Hematopoietic multipotent progenitor cell treated with erythropoietin and hydrocortisone succinate and interleukin-3 and kit ligand, for 6 days (in vitro differentiated cells): ENCODE data around the gene DNALI1.
"Not testable (repeated sequence)": the region's sequence is repeated elsewhere in the genome, so short reads cannot be mapped to it uniquely, and the experiment has no call there.

Experiments
- DNase-seq: peaks from one replicate; pipeline ENCODE4 v3.0.0-alpha.2; 2015

Gene DNALI1

DNA sequence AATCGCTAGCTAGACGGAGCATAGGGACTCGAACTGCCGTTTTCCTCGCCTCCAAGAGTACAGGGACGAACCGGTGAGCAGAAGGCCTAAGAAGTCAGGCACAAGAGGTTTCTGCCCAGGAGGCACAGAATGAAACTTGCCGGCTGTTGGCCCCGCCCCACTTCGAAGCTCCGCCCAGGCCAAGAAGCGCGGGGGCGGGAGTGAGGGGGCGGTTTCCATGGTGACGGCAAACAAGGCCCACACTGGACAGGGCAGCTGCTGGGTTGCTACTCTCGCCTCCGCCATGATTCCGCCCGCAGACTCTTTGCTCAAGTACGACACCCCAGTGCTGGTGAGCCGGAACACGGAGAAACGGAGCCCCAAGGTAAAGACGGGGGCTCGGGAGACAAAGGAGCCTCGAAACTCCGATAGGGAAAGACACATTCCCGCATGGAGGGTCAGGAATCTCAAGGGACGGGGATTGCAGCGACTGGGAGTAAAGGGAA, at the start of gene DNALI1:
Gene DNALI1 (plus strand): TSS at position 229 of the 485 bp plus-strand sequence. CDS start 55 bp downstream, at position 284.
- DNase-seq = peak; percentile 78

GRCh38 chr1:37509181-37509580, 47.6 kb upstream of the DNALI1 start:
- DNase-seq = peak; percentile 72

- peak; percentile 54 for DNase-seq
These were observed 42.9 kb upstream of the DNALI1 start for GRCh38 chr1:37513795-37514349.

DNA sequence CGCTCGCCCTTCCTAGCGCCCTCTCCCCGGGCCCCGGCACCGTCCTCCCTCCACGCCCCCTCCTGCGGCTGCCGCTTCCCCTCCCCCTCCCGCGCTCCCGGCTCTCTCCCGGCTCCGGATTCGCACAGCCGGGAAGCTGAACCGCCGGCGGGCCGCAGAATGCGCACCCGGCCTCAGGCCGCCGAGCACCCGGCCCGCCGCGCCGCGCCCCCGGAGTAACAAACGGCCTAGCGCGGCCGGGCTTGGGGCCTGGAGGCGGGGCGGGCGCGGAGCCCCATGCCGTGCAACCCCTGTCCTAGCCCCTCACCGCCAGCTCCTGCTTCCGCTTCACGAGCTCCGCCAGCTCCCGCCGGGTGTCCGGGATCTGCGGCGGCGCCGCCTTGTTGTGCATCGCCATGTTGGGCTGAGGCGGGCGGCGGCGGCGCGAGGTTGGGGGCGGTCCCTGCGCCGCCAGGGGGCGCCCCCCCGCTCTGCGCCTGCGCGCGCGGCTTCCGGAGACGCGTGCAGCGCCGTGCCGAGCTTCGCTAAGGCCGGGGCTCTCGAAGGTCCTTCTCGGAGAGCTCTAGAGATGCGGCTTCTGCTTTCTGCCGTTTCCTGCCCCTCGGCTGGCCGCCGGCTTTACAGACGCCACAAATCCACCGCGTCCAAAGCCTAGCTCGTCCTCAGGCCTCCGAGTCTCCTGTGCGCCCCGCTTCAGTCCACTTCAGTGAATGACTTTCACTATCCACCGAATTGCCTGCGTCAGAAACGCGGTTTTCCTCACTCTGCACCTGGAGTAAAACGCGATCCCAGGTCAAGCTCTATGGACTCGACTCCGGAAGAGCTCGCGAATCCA, 42.2 kb upstream of the DNALI1 start, which contains the start of gene MEAF6:
Gene MEAF6 (minus strand): TSS at position 417 of the 835 bp plus-strand sequence. CDS start 20 bp downstream, at position 397.
- peak; percentile 90 for DNase-seq

- no peak for DNase-seq
These were observed 41.3 kb upstream of the DNALI1 start for GRCh38 chr1:37515185-37516034.

DNA sequence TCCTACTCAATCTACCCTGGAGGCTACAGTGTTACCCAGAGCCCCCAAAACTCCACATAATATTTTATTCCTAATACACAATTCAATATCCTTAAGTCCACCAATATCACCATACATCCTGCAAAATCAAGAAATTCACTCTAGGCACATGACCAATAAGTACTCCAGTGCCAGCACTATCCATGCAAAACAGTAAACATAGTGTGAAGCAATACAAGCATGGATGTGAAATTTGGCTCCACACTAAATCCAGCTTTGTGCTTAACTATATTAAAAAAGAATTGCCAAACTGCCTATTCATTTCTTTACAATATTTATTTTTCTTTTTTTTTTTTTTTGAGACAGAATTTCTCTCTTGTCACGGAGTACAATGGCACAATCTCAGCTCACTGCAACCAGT, 39.2 kb upstream of the DNALI1 start:
- DNase-seq = no peak

- not testable (repeated sequence) for DNase-seq
These were observed 38.5 kb upstream of the DNALI1 start for GRCh38 chr1:37518241-37518640.

DNA sequence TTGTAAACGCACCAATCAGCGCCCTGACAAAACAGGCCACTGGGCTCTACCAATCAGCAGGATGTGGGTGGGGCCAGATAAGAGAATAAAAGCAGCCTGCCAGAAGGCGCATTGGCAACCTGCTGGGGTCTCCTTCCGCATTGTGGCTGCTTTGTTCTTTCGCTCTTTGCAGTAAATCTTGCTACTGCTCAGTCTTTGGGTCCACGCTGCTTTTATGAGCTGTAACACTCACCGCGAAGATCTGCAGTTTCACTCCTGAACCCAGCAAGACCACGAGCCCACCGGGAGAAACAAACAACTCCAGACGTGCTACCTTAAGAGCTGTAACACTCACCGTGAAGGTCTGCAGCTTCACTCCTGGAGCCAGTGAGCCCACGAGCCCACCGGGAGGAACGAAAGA, 37.8 kb upstream of the DNALI1 start:
- not testable (repeated sequence) for DNase-seq

GRCh38 chr1:37519613-37520012, 37.1 kb upstream of the DNALI1 start:
- DNase-seq = no peak

DNA sequence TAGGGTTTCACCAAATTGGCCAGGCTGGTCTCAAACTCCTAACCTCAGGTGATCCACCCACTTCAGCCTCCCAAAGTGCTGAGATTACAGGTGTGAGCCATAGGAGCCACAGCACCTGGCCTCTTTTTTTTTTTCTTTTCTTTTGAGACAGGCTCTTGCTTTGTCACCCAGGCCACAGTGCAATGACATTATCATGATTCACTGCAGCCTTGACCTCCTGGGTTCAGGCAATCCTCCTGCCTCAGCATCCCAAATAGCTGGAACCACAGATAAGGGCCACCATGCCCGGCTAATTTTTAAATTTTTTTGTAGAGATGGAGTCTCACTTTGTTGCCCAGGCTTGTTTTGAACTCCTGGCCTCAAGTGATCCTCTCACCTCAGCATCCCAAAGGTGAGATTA, 26.9 kb upstream of the DNALI1 start:
- not testable (repeated sequence) for DNase-seq

DNA sequence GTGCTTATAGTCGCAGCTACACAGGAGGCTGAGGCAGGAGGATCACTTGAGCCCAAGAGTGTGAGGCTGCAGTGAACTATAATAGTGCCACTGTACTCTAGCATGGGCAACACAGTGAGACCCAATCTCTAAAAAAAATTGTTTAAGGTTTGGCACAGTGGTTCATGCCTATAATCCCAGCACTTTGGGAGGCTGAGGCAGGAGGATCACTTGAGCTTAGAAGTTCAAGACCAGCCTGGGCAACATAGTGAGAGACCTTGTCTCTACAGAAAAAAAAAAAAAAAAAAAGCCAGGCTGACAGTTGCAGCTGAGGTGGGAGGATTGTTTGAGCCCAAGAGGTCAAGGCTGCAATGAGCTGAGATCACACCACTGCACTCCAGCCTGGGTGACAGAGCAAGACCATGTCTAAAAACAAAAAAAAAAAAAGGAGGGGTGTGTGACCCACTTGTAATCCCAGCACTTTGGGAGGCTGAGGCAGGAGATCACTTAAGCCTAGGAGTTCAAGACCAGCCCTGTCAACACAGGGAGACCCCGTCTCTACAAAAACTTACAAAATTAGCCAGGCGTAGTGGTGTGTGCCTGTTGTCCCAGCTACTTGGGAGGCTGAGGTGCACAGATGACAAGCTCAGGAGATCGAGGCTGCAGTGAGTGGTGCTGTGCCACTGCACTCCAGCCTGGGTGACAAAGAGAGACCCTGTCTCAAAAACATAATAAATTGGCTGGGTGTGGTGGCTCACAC, 24.2 kb upstream of the DNALI1 start:
- DNase-seq = not testable (repeated sequence)

DNA sequence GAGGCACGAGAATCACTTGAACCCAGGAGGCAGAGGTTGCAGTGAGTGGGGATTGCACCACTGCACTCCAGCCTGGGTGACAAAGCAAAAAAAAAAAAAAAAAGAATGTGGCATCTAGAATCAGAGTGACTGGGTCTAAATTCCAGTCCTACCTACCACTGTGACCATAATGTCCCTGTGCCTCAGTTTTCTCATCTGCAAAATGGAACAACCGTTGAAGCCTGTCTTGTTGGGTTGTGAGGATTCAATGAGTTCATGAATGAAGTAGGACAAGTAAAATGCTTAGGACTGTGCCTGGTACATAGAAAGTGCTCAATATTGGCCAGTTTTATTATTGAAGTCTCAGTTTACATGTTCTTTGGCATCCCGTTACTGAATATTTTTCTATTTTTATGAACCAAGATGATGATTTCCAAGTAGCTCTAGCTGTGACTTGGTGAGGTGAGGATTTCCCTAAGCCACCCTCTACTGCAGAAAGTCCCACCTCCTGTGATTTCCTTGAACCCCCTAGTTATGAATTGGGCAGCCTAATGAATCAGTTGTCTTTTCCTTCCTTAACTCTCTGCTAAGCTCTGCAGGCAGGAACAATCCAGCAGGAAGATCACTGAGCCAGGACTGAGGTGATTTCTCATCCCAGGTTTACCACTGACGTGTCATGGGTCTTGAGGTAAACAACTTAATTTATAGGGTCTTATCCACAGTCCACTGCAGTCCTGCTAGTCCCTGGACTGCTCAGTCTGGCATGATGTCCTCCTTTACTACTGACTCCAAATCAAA, 23.2 kb upstream of the DNALI1 start:
- no peak for DNase-seq

DNA sequence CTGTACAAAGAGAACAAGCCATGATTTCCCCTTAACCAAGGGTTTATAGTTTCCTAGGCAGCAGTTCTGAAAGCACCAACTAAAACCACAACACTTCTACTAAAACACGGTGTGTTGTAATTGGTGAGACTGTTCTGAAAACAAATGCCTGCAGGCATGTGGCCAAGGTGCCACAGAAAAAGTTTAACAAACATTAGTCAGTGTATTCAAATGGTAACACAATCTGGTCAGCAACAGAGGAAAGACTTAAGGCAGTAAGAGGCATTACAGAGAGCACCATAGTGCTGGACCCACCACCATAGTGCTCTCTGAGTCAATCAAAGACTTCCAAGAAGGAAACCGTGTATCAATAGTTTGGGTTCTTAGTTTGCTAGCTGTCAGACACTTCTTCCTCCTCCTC, 19.4 kb upstream of the DNALI1 start:
- no peak for DNase-seq

DNA sequence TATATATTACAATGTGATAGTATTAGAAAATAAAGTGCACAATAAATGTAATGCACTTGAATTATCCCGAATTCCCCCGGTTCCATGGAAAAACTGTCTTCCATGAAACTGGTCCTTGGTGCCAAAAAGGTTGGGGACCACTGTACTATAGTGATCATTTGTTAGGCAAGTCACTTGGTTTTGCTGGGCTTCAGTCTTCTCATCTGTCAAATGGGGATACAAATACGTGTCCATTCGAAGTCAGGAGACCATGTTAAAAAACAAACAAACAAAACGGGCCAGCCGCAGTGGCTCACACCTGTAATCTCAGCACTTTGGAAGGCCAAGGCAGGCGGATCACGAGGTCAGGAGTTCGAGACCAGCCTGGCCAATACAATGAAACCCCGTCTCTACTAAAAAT, 17.6 kb upstream of the DNALI1 start:
- not testable (repeated sequence) for DNase-seq

GRCh38 chr1:37540036-37540785, 16.5 kb upstream of the DNALI1 start:
- DNase-seq = no peak

DNA sequence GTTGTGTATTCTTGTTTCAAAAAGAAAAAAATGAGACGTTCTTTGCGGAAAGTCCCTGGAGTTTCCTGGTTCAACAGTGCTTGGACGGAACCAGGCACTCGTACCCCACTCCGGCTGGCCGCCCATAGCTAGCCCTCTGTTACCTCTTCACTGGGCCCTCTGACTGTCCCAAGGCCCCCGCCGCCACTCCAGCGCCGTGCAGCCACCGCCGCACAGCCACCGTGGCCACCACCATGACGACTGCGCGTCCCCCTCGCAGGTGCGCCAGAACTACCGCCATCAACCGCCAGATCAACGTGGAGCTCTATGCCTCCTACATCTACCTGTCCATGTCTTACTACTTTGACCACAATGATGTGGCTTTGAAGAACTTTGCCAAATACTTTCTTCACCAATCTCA, 12.2 kb upstream of the DNALI1 start:
- DNase-seq = no peak

DNA sequence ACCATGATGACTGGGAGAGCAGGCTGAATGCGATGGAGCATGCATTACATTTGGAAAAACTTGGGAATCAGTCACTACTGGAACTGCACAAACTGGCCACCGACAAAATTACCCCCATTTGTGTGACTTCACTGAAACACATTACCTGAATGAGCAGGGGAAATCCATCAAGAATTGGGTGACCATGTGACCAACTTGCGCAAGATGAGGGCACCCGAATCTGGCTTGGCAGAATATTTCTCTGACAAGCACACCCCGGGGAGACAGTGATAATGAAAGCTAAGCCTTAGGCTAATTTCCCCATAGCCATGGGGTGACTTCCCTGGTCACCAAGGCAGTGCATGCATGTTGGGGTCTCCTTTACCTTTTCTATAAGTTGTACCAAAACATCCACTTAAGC, 11.7 kb upstream of the DNALI1 start:
- DNase-seq = no peak

- DNase-seq = no peak
These were observed 7.4 kb upstream of the DNALI1 start for GRCh38 chr1:37549341-37549740.

DNA sequence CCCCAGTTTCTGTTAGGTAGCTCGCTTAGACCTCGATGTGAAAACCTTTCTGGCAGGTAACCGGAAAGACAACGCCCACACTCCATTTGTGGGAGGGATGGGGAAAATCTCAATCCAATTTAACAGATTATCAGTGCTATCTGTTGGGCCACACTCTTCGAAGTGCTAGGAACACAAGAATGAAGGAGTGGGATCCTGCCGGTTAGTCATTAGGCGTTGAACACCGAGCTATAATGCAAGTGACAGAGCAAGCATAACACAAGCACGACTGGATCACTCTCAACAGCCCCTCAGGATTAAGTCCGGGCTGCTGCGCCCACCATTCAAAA, 3.2 kb upstream of the DNALI1 start:
- no peak for DNase-seq

DNA sequence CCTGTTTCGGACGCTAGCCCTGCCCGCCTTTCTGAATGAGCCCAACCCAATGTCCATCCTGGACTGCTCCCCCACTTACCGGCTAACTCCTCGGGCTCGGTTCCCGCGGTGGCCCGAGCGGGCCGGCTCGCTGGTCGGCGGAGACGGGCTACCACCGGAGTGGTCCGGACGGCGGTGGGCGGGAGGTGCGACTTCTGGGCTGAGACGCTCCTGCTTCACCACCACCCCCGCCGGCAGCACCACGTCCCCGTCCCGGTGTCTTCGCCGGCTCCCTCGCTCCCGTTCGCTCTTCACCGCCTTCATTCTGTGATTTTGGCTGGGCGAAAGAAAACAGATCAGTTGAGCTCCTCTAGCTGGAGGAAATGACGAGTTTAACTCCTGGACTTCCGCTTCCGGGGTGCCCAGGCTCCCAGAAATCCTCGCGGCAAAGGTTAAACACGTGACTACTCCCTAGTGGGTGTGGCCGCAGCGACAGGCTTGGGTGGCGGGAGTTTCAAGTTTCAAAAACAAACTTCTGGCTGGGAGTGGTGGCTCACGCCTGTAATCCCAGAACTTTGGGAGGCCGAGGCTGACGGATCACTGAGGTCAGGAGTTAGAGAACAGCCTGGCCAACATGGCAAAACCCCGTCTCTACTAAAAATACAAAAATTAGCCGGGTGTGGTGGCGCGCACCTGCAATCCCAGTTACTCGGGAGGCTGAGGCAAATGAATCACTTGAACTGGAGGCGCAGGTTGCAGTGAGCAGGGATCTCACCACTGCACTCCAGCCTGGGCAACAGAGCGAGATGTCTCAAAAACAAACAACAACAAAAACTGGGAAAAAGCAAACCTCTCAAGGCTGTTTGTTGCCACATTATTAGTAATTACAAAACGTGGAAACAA, 2.6 kb upstream of the DNALI1 start, which contains the start of gene SNIP1:
Gene SNIP1 (minus strand): TSS at position 367 of the 882 bp plus-strand sequence. CDS start 64 bp downstream, at position 303.
- peak; percentile 98 for DNase-seq
